HL-60/S4 treated with phorbol 12-myristate 13-acetate at 8.2 ng/mL for 4 days and 3 days (cell line): ENCODE measurements around the gene MYL5.
"Not testable (repeated sequence)": the region's sequence is repeated elsewhere in the genome, so short reads cannot be mapped to it uniquely, and the experiment has no call there.

Source experiments
- in situ Hi-C: fragments of 300-500 bp; cut with MboI; formaldehyde crosslinking; loops from 2 replicates; pipeline ENCODE4 v1.15.0; 2022; ENCODE audit warnings: low sequenced_read_pairs

Gene MYL5, protein sequence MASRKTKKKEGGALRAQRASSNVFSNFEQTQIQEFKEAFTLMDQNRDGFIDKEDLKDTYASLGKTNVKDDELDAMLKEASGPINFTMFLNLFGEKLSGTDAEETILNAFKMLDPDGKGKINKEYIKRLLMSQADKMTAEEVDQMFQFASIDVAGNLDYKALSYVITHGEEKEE

GRCh38 chr4:674172-675035 lies at the start of gene MYL5, which contains the start of gene ATP5ME:
MYL5 (plus strand) TSS chr4:674542; CDS start chr4:678027, 3,485 bp downstream.
ATP5ME (minus strand) TSS chr4:674276; CDS start chr4:674247, 29 bp downstream.
- in situ Hi-C loops, result no loop called here

DNA sequence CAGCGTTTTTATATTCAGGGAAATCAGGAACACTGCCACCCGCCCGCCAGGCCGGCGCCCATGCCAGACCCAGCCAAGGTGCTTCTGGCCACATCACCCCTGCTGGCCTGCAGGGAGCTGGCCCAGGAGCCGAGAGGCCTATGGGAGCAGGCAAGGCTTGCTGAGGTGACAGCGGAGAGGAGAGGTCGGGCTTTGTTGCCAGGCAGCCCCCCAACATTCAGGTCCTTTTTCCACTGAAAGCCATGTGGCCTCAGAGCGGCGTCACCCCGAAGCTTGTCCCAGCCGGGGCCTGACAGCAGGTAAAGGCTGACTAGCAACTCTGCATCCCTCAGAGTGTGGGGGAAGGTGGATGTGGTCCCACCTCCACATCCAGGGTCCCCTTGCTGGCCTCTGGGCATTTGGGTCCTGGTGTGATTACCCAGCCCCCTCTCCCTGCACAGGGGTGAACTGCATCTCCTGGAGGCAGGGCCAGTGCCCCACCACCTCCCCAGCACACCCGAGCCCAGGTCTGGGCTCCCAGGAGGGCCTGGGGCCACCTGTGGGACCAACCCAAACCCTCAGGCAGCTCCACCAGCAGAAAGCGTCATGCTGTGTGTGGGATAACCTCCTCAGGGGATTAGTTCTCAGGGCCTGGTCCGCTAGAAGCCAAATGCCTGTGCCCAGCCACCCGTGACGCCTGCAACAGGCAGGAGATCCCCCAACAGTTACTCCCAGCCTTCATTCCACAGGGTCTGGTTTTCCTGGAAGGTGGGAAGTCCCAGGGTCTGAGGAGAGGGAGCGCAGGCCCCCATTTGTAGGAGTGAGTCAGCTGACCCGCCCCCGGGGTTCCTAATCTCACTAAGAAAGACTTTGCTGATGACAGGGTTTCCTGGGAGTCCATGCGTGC lies 49.4 kb upstream of the MYL5 start, which contains the start of gene PDE6B:
Gene PDE6B, plus strand, starts transcription at position 869 of the 886 bp plus-strand sequence. CDS start 54 bp downstream, outside the sequence.
- in situ Hi-C loops, result no loop called here

DNA sequence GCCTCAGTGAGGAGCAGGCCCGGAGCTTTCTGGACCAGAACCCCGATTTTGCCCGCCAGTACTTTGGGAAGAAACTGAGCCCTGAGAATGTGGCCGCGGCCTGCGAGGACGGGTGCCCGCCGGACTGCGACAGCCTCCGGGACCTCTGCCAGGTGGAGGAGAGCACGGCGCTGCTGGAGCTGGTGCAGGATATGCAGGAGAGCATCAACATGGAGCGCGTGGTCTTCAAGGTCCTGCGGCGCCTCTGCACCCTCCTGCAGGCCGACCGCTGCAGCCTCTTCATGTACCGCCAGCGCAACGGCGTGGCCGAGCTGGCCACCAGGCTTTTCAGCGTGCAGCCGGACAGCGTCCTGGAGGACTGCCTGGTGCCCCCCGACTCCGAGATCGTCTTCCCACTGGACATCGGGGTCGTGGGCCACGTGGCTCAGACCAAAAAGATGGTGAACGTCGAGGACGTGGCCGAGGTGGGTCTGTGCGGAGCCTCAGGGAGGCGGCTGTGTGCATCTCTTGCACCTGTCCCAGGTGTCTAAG lies 48.6 kb upstream of the MYL5 start:
- in situ Hi-C loops, result no loop called here

DNA sequence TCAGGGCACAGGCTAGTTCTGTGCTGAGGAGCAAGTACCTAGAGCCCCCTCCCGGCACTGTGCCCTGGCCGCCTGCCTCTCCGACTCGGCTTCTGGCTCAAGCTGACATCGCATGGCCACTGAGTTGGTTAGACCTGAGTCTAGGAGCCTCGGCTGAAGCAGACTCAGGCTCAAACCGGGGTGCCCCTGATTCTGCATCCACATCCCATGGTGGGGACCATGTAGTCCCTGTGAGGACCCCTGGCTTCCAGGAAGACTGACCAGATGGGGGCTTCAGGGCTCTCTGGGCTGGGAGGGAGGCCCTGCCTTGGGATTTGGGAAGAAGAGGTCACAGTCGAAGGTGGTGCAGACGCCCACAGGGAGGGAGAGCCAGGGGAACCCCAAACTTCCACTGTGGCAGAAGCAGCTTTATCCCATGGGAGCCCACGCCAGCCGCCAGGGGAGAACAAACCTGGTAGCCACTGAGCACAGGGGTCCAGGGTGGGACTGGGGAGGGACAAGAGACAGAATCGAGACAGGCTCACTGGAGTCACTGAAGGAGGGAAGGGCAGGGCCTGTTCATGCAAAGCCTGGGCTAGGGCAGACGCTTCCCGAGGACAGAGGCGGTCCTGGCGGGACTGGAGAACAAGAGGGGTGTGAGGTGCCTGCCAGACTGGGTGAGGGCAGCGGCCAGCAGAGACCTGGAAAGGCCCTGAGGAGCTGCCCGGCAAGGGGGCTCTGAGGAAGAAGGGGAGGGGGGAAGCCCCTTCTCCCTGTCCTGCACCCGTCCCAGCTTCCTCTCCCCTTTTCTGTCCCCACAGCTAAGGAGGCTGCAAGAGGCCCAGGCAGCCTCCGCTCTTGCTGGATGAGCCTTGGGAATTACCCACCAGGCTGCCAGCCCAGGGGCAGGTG lies 47.9 kb upstream of the MYL5 start:
- in situ Hi-C loops, result no loop called here

GRCh38 chr4:627347-628125 lies 46.8 kb upstream of the MYL5 start:
- in situ Hi-C loops, result no loop called here

DNA sequence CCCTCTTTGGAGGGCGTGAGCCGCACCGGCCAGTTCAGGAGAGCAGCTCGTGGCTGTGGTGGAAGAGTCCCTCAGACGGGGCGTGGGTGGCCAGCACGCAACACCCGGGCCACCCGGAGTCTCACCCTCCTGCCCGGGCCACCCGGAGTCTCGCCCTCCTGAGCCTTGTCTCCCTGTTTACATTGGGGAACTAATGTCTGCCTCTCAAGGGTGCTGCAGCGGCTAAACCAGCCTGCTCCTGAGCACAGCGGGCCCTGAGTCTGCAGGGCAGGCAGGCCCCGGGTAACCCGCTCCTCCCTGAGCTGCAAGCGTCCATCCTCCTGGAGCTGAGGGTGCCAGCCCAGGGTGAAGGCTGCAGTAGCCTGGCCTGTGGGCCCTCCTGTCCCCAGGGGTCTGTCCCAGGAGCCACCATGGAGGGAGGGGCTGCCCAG lies 46.0 kb upstream of the MYL5 start:
- in situ Hi-C loops, result no loop called here

GRCh38 chr4:628821-629635 lies 45.3 kb upstream of the MYL5 start:
- in situ Hi-C loops, result no loop called here

GRCh38 chr4:629636-629914 lies 44.8 kb upstream of the MYL5 start:
- in situ Hi-C loops, result no loop called here

DNA sequence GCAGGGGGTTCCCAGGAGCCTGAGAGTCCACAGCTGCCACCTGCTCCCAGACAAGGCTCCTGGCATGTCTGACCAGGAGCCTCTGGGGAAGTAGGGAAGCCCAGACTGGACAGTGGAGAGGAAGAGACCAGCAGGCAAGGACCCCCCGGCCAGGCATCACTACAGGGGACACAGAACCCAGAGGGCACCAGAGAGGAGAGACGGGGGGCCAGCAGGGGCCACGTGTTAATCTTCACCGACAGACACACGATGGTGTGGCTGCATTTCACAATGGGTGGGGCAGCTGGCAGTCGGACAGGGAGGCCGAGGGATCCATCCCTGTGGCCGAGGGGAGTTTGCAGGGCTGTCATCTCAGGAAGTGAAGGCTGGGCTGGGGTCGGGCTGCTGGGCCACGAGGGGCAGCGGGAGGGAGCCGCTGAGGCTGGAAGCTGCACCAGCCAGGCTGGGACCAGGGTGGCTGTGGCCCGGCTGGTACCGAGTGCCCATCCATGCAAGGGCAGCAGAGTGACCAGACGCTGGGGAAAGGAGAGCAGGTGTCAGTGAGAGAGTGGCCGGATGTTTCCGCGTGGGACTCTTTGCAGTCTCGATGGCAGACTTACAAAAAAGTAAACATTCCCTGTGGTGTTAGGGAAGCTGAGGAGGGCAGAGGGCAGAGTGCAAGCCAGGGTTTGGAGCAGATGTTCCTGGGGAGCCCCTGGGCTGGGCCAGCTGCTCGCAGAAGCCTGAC lies 44.3 kb upstream of the MYL5 start:
- in situ Hi-C loops, result no loop called here

GRCh38 chr4:630656-631055 lies 43.7 kb upstream of the MYL5 start:
- in situ Hi-C loops, result no loop called here

GRCh38 chr4:632196-632790 lies 42.0 kb upstream of the MYL5 start:
- in situ Hi-C loops, result no loop called here

DNA sequence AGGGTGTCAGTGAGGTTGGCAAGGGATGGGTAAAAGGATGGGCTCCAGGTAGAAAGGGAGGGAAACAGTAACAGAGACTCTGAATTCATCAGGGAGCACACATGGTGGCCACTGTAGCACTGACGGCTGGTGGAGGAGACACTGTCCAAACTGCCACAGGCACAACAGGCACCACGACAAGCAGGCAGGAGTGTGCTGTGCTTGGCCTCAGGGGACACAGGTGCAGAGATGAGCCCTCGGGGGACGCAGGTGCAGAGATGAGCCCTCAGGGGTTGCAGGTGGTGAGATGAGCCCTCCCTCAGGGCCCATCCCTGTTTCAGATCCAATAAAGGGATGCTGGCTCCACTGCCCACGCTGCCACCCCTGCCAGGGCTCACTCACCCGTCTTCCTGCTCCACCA lies 41.4 kb upstream of the MYL5 start:
- in situ Hi-C loops, result no loop called here

DNA sequence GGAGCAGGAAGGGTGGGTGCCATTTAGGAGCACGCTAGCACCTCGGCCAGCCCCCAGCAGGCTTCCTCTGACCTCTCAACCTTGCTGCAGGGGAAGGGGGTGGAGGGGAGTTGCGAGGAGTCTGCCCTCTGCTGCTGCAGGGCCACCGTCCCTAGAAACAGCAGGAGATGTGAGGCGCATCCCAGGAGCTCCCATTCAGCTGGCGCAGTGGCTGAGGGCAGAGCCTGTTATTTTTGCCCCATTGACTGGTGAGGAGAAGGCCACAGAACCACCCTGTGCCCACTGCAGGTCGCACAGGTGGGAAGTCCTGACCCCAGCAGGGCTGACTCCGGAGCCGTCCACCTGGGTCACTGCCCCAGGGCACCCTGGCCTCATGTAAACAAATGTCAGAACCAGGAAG lies 40.9 kb upstream of the MYL5 start:
- in situ Hi-C loops, result no loop called here

DNA sequence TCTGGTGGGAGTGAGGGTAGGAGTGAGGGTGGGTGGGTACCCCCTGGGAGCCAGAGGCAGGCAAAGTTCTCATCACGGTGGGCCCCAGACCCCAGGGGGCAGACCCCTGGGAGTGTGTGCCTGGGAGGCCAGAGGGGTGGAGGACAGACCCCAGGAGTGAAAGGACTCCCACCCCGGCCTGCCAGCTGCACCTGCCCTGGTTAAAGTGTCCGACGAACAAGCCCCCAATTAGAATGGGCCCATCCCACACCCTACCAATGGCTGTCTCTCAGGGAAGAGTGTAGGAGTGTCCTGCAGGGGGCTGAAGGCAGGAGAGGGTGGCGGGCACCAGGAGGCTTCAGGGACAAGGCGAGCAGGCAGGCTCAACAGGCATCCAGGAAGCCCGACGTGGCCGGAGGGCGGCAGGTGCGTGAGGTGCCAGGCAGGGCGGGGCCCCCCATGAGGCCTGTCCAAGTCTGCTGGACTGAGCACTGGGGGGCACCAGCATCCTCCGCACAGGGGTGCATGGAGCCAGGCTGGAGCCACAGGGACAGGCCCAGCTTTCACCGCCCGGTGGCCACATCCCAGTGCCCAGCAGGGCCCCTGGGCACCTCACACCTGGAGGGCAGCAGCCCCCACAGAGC lies 40.3 kb upstream of the MYL5 start:
- in situ Hi-C loops, result no loop called here

DNA sequence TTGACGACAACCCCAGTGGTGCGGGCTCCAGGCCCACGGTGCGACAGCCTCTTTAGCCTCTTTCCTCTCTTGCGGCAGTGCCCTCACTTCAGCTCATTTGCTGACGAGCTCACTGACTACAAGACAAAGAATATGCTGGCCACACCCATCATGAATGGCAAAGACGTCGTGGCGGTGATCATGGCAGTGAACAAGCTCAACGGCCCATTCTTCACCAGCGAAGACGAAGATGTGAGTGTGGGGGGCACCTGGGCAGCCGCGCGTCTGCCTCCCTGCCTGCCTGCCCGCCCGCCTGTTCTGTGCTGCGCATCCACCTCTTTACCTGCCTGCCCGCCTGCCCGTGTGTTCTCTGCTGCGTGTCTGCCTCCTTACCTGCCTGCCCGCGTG lies 39.8 kb upstream of the MYL5 start:
- in situ Hi-C loops, result no loop called here

GRCh38 chr4:635066-635835 lies 39.1 kb upstream of the MYL5 start:
- in situ Hi-C loops, result not testable (repeated sequence)
